K562 (cell line): ENCODE results near the gene SYN1.
"Not testable (repeated sequence)": the region's sequence is repeated elsewhere in the genome, so short reads cannot be mapped to it uniquely, and the experiment has no call there.

Source experiments
- BHLHE40 ChIP-seq: IDR thresholded peaks from 2 replicates; pipeline ENCODE4 v1.6.1; 2011; ENCODE audit warnings: low read length, improper control_type of control experiment
- NFXL1 ChIP-seq: fragments of 450-650 bp; formaldehyde crosslinking; IDR thresholded peaks from 2 replicates; pipeline ENCODE4 v1.4.0; 2021; ENCODE audit warnings: mild to moderate bottlenecking
- POLR2A ChIP-seq: fragments of 450-650 bp; conservative IDR thresholded peaks from 2 replicates; pipeline ENCODE4 v1.6.1; 2016
- ZNF121 ChIP-seq: sonication (generic); formaldehyde crosslinking; conservative IDR thresholded peaks from 2 replicates; pipeline ENCODE4 v1.8.0; 2022; ENCODE audit warnings: missing genetic modification reagents
- TF ChIP-seq, protein P1 (sequence below), 2 experiments: fragments of 200-800 bp in 1 of 2; sonication (Bioruptor generic) in 1 of 2; sonication (generic) in 1 of 2; formaldehyde crosslinking in 1 of 2; IDR thresholded peaks in 1 of 2; conservative IDR thresholded peaks in 1 of 2; 2 replicates each; pipeline versions ENCODE4 v1.5.0 to v1.6.1; 2016 to 2020; ENCODE audit warnings: missing compliant biosample characterization in 1 of 2, missing genetic modification characterization in 1 of 2, missing genetic modification reagents in 1 of 2
- TF ChIP-seq, protein P2 (sequence below), 2 experiments: fragments of 450-650 bp; formaldehyde crosslinking in 1 of 2; IDR thresholded peaks; 2 replicates each; pipeline versions ENCODE4 v1.4.0 to v1.6.1; 2014 to 2020; ENCODE audit warnings: mild to moderate bottlenecking in 2 of 2, borderline replicate concordance in 1 of 2, low read depth in 1 of 2
- TF ChIP-seq, protein P3 (sequence below): sonication (generic); formaldehyde crosslinking; IDR thresholded peaks from 2 replicates; pipeline ENCODE4 v1.8.1; 2023; ENCODE audit warnings: mild to moderate bottlenecking, missing genetic modification reagents

DNA sequence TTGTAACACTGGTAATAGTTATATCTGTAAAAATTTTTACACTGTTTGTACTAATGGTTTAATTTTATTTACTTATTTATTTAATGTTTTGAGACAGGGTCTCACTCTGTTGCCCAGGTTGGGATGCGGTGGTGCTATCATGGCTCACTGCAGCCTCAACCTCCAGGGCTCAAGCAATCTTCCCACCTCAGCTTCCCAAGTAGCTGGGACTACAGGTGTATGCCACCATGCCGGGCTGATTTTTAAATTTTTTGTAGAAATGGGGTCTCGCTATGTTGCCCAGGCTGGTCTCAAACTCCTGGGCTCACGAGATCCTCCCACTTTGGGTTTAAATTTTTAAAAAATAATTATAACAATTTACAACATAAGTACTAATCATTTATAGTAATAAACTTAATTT, 16.5 kb downstream of the SYN1 start:
- TF ChIP-seq, protein P1, sequence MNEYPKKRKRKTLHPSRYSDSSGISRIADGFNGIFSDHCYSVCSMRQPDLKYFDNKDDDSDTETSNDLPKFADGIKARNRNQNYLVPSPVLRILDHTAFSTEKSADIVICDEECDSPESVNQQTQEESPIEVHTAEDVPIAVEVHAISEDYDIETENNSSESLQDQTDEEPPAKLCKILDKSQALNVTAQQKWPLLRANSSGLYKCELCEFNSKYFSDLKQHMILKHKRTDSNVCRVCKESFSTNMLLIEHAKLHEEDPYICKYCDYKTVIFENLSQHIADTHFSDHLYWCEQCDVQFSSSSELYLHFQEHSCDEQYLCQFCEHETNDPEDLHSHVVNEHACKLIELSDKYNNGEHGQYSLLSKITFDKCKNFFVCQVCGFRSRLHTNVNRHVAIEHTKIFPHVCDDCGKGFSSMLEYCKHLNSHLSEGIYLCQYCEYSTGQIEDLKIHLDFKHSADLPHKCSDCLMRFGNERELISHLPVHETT (CRISPR knock-in tag; conservative IDR thresholded peaks at IDR 0.05 in 1 of 2, IDR thresholded peaks at IDR 0.05 in 1 of 2) = not testable (repeated sequence)
- TF ChIP-seq POLR2A; BHLHE40; NFXL1 (CRISPR knock-in tag): not testable (repeated sequence)
- TF ChIP-seq, protein P2, sequence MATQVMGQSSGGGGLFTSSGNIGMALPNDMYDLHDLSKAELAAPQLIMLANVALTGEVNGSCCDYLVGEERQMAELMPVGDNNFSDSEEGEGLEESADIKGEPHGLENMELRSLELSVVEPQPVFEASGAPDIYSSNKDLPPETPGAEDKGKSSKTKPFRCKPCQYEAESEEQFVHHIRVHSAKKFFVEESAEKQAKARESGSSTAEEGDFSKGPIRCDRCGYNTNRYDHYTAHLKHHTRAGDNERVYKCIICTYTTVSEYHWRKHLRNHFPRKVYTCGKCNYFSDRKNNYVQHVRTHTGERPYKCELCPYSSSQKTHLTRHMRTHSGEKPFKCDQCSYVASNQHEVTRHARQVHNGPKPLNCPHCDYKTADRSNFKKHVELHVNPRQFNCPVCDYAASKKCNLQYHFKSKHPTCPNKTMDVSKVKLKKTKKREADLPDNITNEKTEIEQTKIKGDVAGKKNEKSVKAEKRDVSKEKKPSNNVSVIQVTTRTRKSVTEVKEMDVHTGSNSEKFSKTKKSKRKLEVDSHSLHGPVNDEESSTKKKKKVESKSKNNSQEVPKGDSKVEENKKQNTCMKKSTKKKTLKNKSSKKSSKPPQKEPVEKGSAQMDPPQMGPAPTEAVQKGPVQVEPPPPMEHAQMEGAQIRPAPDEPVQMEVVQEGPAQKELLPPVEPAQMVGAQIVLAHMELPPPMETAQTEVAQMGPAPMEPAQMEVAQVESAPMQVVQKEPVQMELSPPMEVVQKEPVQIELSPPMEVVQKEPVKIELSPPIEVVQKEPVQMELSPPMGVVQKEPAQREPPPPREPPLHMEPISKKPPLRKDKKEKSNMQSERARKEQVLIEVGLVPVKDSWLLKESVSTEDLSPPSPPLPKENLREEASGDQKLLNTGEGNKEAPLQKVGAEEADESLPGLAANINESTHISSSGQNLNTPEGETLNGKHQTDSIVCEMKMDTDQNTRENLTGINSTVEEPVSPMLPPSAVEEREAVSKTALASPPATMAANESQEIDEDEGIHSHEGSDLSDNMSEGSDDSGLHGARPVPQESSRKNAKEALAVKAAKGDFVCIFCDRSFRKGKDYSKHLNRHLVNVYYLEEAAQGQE (IDR thresholded peaks at IDR 0.05; ENCODE audit: borderline replicate concordance) = not testable (repeated sequence)
- TF ChIP-seq, protein P2 (CRISPR knock-in tag; IDR thresholded peaks at IDR 0.05; ENCODE audit: low read depth) = not testable (repeated sequence)
- TF ChIP-seq, protein P3, sequence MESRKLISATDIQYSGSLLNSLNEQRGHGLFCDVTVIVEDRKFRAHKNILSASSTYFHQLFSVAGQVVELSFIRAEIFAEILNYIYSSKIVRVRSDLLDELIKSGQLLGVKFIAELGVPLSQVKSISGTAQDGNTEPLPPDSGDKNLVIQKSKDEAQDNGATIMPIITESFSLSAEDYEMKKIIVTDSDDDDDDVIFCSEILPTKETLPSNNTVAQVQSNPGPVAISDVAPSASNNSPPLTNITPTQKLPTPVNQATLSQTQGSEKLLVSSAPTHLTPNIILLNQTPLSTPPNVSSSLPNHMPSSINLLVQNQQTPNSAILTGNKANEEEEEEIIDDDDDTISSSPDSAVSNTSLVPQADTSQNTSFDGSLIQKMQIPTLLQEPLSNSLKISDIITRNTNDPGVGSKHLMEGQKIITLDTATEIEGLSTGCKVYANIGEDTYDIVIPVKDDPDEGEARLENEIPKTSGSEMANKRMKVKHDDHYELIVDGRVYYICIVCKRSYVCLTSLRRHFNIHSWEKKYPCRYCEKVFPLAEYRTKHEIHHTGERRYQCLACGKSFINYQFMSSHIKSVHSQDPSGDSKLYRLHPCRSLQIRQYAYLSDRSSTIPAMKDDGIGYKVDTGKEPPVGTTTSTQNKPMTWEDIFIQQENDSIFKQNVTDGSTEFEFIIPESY (CRISPR knock-in tag) = not testable (repeated sequence)
- TF ChIP-seq ZNF121 (CRISPR knock-in tag) = peak; percentile 92
